Measurements from ENCODE around the gene RBM23. TPM values are rescaled to one million over a fixed set of nuclear protein-coding genes. Genes with fewer than 3 reads are reported as not detected.

Gene RBM23
- total RNA-seq, 1 experiment from 2014 or later, result 57.6 TPM

Other genes with a start within 250 kb of the RBM23 start
- 100 and 103 TPM in 2 replicates for gene OXA1L, start 152.5 kb downstream of the RBM23 start, total RNA-seq (2022)
- 0.61 and 0.98 TPM in 2 replicates for gene SLC7A7, start 103.7 kb downstream of the RBM23 start, total RNA-seq (2022)
- gene MRPL52, start 89.3 kb downstream of the RBM23 start, total RNA-seq (2022), result 172 and 186 TPM in 2 replicates
- 71.5 and 78.6 TPM in 2 replicates for gene MMP14, start 82.6 kb downstream of the RBM23 start, total RNA-seq (2022)
- 71.0 and 83.1 TPM in 2 replicates for gene LRP10, start 47.4 kb downstream of the RBM23 start, total RNA-seq (2022)
- gene REM2, start 35.9 kb downstream of the RBM23 start, total RNA-seq (2022), result 0.26 and 0.47 TPM in 2 replicates
- 175 and 201 TPM in 2 replicates for gene PRMT5, start 10.2 kb upstream of the RBM23 start, total RNA-seq (2022)
- 39.0 and 44.4 TPM in 2 replicates for gene HAUS4, start 37.9 kb upstream of the RBM23 start, total RNA-seq (2022)
- gene AJUBA, start 63.4 kb upstream of the RBM23 start, total RNA-seq (2022), result 82.1 and 138 TPM in 2 replicates
- 6.1 and 7.1 TPM in 2 replicates for gene C14orf93, start 91.0 kb upstream of the RBM23 start, total RNA-seq (2022)
- gene PSMB5, start 115.8 kb upstream of the RBM23 start, total RNA-seq (2022), result 162 and 173 TPM in 2 replicates
- not detected in 2 replicates for gene PSMB11, start 123.1 kb upstream of the RBM23 start, total RNA-seq (2022)
- 2.6 and 4.9 TPM in 2 replicates for gene CDH24, start 138.4 kb upstream of the RBM23 start, total RNA-seq (2022)
- 197 and 213 TPM in 2 replicates for gene ACIN1, start 176.0 kb upstream of the RBM23 start, total RNA-seq (2022)
- 39.6 and 54.8 TPM in 2 replicates for gene C14orf119, start 176.4 kb upstream of the RBM23 start, total RNA-seq (2022)
- gene CIROP, start 185.8 kb upstream of the RBM23 start, total RNA-seq (2022), result not detected in 2 replicates
- gene CEBPE, start 200.1 kb upstream of the RBM23 start, total RNA-seq (2022), result not detected in 2 replicates

Measured in MCF 10A (cell line).